GM18507 (cell line): ENCODE data around the gene PRSS53.

ENCODE experiments used
- DNase-seq: peaks from one replicate; pipeline ENCODE4 v3.0.0; 2011; ENCODE audit warnings: low read depth; ENCODE audit not compliant: insufficient read length; ENCODE audit errors: extremely low spot score
- FAIRE-seq: peaks from 2 replicates; lab custom pipeline; 2011; peaks lifted over from hg19 to GRCh38; lab: Jason Lieb, UNC

PRSS53 gene

DNA sequence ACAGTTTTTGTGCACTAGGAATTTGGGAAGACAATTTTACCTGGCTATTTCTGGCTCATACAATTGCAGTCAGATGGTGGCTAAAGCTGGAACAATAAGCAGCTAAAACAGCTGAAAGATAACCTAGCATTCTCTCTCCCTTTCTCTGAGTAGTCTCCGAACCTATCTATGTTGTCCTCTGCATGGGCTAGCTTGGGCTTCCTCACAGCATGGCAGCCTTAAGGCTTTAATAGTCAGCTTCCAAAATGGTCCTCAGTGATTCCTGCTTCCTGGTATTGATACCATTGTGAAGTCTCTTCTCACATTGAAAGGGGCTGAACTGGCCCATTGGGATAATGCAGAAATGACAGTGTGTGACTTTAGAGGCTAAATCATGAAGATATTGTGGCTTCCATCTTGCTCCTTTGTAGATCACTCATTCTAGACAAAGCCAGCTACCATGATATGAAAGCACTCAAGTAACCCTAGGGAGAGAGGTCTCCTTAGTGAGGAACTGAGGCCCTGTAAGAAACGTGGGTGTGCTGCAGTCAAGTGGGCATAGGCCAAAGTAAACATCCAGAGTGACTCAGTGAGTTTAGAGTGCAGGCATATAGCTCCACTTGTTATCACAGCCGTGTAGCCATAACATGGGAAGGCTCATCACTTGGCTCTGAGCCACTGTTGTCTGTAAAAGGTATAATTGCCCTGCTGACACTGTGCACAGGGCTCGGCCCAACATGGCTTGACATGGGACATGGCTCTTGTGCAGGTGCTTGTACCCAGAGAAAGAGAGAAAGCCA, 11.3 kb upstream of the PRSS53 start:
- no peak for FAIRE-seq
- no peak for DNase-seq

DNA sequence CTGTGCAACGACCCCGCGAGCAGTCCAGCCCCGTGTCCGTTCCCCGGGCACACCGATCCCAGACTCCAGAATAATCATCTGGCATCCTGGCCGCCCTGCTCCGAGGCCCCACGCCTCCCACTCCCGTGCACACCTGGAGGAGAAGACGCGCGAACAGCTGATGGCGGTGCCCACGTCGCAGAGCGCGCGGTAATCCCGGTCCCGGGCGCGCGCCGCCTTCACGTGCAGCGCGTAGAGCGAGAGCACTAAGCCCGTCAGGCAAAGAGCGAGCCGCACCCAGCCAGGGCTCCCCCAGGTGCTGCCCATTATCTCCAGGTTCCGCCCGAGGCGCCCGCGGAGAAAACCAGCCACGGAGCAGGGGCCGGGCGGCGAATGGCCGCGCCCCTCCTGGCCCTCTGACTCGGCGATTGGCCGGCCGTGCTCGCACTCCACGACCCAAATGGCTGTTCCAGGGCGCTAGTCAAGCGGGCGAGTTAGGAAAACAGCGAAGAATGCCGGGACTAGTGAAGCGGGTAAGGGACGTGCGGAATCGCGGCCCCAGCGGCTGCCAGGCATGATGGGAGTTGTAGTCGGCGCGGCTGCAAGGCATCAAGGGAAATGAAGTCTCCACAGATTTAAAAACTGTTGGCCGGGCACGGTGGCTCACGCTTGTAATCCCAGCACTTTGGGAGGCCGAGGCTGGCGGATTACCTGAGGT, 5.8 kb upstream of the PRSS53 start, which contains the start of gene VKORC1:
VKORC1 (minus strand) TSS at position 374 of the 697 bp plus-strand sequence; CDS start at position 306, 68 bp downstream.
- FAIRE-seq (peak; percentile 92), DNase-seq (peak; percentile 78)

DNA sequence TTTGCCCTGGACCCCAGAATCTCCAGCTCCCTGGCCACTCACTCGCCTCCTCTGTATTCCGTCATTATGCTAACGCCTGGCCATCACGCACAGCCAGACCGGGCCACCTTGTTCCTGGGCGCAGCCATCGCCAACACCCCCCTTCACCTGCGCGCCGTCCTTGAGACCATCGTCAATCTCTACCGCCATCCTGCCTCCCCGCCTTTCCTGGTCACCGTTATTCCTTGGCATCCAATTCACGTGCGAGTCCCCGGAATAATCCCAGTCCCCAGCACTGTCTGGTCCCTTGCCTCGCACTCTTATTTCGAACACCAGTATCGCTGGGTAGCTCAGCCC, 5.3 kb upstream of the PRSS53 start:
- DNase-seq: no peak
- FAIRE-seq: no peak

DNA sequence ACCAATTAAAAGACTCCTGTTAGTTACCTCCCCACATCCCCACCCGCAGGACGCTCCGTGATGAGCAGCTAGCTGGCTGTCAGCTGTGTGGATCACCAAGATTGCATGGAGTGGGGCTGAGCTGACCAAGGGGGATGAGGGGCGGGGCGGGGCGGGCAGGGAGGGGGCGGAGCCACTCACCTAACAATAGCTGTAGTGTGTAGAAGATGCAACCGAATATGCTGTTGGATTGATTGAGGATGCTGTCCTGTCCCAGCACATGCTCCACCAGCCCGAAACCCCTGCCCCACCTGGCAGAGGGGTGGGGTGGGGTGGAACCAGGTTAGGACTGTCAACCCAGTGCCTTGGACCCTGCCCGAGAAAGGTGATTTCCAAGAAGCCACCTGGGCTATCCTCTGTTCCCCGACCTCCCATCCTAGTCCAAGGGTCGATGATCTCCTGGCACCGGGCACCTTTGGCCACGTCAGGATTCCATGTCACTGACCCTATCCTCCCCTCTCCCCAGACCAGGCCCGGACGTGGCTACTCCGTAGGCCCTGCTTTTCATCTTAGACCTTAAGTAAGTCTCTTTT, 4.5 kb upstream of the PRSS53 start:
- no peak for FAIRE-seq

DNA sequence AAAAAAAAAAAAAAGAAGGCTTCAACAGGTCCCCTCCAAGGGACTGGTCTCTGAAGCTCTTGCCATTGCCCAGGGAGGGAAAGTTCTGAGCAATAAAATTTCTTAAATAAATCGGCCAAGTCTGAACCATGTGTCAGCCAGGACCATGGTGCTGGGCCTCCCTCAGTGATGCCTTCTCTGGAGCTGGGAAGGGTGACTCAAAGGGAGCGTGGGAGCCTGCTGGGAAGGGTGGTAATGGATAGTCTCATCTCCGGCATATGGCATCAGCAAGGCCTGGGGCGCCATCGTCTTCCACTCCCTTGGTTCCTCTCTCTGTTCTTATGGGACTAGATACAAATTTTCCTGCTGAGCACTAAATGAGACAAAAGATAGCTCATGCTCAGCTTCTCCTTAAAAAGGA, 3.6 kb upstream of the PRSS53 start:
- DNase-seq (no peak), FAIRE-seq (no peak)

More for the DNA sequence above, 4.5 kb upstream of the PRSS53 start:
- DNase-seq: no peak

DNA sequence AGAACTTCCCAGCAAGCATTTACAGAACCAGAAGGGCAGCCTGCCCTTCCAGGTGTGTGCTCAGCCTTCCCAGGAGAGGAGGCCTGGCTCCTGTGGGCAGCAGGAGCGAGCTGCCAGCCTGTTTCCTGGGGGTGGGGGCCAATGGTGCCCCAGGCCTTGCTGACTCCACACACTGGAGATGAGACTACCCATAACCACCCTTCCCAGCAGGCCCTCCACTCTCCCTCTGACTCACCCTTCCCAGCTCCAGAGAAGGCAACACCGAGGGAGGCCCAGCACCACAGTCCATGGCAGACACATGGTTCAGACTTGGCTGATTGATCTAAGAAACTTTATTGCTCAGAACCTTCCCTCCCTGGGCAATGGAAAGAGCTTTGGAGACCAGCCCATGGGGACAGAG, 1.8 kb upstream of the PRSS53 start:
- DNase-seq (no peak), FAIRE-seq (no peak)

DNA sequence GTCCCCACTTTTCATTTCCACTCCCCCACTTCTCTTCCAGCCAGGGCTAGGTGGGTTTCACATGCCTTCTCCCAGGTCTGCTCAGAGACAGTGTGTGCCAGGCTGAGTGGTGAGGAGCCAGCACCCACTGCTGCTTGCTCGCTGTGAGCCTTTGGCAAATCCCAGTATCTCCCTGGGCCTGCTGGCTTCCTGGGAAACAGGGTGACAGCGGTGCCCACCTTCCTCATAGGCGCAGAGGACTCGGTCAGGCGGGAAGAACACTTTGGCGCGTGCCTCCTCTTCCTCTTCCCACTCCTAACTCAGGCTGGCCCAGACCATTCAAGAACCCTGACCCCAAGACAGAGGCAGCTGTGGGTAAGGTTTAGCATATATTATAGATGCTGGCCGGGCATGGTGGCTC, 456 bp upstream of the PRSS53 start:
- DNase-seq (no peak), FAIRE-seq (no peak)

DNA sequence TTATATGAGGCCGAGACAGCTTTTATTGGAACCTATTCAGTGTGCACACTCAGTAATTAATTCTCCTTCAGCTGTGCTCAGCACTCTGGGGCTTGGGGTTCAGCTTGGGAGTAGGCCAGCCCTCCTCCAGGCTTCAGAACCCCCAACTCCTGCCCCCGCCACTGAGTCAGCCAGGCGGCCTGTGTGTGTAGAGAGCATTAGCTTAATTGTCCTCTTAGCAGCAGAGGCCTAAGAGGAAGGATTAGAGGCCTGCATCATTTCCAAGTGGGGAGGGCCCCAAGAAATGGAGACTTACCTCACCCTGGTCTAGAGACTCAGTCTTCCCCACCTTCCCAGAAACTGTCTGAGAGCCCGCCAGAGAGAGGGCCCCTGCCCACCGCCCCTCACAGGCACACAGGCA, 772 bp downstream of the PRSS53 start:
- DNase-seq (no peak), FAIRE-seq (no peak)

DNA sequence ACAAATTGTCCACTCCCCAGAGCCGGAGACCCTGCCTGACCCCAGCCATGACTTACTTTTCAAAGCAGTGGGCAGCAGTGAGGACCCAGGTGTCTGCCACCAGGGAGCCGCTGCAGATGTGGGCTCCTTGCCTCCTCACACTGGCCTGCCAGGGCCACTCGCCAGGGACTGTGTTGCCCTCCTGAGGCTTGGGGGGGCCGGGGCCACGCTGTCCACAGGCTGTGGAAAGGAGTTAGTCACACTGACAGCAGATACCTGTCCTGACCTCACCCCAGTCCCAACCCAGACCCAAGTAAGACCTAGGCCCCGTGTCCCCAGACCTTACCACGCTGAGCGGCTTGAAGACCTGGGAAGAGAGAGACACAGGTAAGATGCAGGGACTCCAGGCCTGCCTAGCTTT, 1.3 kb downstream of the PRSS53 start:
- no peak for FAIRE-seq

DNA sequence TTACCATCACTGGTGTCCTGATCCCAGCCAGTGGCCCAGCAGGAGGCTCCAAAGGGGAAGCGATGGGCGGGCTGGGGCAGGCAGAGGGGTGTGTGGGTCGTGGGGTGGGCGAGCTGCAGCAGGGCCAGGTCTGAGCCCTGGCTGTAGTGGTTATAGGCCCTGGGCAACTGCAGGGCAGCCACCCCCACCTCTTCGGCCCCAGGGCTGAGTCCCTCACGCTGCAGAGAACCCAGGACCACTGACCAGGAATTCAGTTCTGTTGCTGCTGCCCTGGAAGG, 2.2 kb downstream of the PRSS53 start:
- FAIRE-seq: no peak
- DNase-seq: no peak

More for the DNA sequence above, 1.3 kb downstream of the PRSS53 start:
- DNase-seq: no peak

DNA sequence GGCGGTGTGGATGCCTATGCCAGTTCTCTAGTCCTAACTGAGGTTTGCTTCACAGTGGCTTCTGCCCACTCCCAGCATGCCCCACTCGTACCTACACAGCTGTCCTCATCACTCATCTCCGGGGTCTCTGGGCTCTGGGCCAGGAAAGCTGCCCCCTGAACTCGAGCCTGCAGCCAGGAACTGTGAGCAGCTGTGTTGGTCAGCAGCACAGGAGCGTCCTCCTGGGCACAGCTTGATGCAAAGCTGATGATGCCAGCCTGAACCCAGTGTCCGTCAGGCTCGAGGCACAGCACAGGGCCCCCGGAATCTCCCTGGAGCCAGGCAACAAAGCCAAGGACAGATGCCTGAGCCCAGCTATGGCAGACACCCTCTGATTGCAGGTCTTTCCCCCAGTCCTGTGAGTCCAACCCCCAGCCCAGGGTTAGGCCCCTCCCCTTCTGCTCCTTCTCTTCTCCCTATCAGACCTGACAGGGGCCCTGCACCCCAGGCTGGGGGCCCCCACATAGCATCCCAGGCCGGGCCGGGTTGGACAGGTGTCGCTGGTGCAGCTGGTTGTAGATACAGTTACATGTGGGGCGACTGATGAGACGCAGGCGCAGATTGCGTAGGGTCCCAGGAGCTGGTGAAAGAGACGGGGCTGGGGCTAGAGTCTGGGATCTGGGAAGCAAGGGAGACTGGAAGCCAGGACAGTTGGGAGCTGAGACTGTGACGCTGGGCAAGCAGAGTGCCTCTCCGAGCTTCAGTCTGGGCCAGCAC, 2.7 kb downstream of the PRSS53 start:
- FAIRE-seq: no peak
- DNase-seq: no peak

DNA sequence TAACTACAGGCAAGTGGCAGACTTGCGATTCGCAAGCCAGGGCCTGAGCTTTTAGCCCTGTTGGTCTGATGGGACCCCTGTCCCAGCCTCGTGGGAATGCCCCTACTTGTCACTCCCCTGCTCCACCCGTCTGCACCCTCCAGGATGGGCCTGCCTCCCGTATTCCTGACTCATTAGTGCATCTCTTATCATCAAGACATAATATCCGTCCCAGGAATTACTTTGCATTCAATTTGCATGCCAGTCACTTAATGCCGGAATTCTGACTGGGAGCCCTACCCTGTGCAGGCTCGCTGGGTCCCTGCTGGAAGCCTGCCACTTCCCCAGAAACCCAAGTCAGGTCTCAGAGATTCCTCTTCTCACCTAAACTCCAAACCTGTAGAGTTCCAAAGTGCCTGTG, 3.3 kb downstream of the PRSS53 start:
- DNase-seq (no peak), FAIRE-seq (no peak)

DNA sequence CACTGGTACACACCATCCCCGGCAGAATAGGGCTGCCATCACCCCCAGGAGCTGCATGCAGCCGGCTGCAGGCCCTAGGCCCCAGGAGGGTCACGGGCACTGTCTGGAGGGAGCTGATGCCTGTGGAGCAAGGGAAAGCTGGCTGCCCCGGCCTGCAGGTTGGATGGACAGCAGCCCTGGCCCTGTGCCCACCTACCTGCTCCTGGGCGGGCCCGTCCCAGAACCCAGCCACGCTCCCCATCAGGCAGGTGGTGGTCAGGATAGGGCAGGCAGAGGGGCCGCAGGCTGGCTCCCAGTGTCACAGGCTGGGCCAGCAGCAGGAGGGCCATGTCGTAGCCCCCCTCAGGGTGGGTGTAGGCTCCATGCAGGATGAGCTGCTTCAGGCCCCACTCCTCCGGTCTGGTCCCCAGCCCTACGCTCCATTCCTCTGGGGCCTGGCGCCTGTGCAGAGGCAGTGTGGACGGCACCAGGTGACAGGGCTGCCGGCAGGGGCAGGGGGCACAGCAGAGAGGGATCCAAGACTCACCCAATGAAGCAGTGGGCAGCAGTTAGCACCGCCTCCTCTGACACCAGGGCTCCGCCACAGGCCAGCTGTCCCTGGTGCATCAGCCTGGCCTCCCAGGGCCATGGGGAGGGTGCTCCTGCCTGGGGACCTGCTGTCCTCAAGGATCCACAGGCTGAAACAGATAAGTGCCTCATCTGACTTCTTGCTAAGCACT, 4.0 kb downstream of the PRSS53 start:
- FAIRE-seq: no peak
- no peak for DNase-seq

DNA sequence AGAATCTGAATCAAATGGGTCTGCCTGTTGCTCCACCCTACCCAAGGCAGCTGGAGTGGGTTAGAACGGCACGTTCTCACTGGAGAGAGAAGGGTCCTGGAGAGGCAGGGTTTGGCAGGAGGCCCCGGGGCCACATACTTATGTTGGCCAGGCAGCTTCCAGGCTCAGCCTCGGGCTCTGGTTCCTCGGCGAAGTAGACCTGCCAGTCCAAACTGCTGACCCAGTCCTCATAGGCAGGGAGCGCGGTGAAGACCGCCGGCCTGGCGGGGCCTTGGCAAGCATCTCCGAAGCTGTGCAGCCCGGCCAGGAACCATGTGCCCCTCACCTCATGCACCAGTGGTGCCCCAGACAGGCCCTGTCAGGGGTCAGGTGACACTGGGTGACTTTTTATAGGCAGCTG, 4.8 kb downstream of the PRSS53 start:
- DNase-seq (no peak), FAIRE-seq (no peak)

DNA sequence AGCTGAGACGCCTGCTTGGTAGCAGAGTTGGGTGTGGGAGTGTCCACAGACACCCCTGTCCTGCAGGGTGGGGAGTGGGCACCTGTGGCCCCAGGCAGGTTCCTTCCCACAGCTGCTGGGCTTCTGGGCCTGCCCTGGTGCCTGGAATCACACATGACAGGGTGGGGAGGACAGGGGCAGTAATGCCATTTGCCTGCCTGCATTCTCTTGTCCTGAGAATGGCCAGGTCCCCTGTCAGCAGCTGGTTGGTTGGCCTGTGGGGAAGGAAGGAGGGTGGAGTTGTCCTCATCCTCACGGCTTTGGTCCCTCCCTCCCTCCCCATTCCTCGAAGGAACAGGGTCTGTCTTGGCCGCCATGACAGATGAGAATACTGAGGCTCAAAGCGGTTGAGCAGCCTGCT, 5.2 kb downstream of the PRSS53 start:
- FAIRE-seq (no peak), DNase-seq (no peak)

DNA sequence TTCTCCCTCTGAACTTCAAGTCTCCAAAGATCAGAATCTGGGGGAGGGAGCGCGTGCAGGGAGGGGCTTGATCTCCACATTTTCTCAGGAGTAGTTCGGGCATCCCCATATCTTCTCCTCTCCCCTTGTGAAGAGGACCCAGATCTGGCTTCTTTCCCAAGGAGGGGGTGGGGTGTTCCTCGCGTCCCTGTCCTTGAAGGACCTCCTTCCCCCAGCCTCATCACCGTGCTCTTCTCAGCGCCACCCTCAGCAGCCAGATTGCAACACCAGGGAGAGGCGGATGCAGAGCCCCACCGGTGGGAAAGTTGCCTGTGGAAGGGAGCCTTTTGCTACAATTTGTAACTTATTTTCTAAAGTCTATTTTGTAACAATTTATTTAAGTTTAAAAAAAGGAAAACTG, 5.7 kb downstream of the PRSS53 start:
- no peak for FAIRE-seq

DNA sequence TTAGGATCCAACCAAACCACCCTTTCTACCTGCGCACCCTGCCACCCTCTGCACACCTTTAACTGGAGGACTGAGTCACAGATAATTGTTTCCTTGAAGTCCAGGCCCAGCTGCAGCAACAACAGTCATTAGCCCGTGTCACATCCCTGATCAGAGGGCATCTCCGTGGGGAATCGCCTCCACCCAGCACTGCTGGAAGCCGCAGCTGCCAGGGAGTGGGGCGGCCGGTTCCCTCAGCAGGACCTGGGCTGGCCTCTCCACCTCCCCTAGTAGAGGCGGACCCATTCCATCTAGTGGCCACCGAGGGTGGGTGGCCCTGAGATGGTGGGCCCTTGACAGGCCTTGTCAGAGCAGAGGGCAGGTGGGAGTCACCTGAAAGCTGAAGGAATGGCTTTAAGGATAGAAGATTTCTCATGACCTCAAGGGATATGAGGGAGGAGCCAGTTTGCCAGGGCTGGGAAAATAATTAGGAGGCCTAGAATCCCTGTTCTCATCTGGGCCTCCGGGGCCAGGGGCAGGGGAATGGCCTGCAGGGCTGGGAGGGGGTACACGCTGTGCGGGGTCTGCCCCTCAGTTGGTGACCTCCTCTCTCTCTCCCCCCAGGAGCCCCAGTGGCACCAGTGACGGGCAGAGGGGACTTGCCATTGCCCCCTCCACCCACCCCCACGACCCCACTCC, 6.2 kb downstream of the PRSS53 start:
- FAIRE-seq (no peak), DNase-seq (no peak)

More for the DNA sequence above, 5.7 kb downstream of the PRSS53 start:
- no peak for DNase-seq

DNA sequence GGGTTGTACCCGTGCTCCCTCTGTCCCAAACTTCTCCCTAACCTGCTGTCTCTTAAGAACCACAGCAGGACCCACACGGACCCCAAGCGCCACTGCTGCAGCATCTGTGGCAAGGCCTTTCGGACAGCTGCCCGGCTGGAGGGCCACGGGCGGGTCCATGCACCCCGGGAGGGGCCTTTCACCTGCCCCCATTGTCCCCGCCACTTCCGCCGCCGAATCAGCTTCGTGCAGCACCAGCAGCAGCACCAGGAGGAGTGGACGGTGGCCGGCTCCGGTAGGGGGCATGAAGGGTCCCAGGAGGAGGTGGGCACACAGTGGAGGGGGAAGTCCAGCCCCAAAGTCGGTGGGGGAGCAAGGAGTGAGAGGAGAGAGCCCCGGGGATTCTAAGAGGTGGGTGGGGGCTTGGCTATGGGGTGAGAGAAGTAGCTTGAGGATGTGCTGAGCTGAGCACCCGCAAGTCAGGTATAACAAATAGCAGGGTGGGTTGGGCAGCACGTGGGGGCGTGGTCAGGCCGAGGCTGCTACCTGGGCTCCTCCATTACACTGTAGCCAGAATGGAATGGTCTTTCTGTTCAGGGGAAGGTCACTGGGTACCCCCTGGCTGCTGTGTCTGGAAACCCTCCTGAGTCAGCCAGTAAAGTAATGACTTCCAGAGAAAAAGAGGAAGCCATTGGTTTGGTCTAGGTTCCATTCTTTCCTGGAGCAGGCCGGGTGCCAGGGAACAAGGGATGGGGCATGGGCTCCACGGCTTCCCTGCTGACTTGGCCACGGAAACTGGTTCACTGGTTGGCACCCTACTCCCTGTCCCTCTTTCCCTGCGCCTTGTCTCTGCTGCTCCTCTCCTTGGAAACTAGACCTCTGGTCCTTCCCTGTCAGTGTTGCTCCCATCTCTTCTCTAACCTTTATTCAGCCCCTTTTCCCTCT, 7.1 kb downstream of the PRSS53 start:
- FAIRE-seq: no peak
- DNase-seq: no peak
